K562 (cell line): ENCODE results near the gene ZNF584. TPM values are rescaled to one million over a fixed set of nuclear protein-coding genes. Genes with fewer than 3 reads are reported as not detected.

ENCODE experiments used
- ARID1B ChIP-seq: fragments of 450-650 bp; IDR thresholded peaks from 2 replicates; pipeline ENCODE4 v1.6.1; 2016; ENCODE audit warnings: antibody characterized with exemption, mild to moderate bottlenecking, inconsistent platforms
- ARID2 ChIP-seq: fragments of 450-650 bp; IDR thresholded peaks from 2 replicates; pipeline ENCODE4 v1.6.1; 2017; ENCODE audit warnings: antibody characterized with exemption, mild to moderate bottlenecking
- ASH1L ChIP-seq: fragments of 450-650 bp; IDR thresholded peaks from 2 replicates; pipeline ENCODE4 v1.6.1; 2018; ENCODE audit warnings: borderline replicate concordance, mild to moderate bottlenecking, low read depth; ENCODE audit not compliant: partially characterized antibody
- CBX1 ChIP-seq: sonication (generic); IDR thresholded peaks from 2 replicates; pipeline ENCODE4 v1.6.1; 2016; ENCODE audit warnings: antibody characterized with exemption, low read depth, mild to moderate bottlenecking
- DEAF1 ChIP-seq: fragments of 450-650 bp; formaldehyde crosslinking; IDR thresholded peaks from 2 replicates; pipeline ENCODE4 v1.4.0; 2020; ENCODE audit warnings: mild to moderate bottlenecking, moderate library complexity
- ELF1 ChIP-seq: fragments of 200-800 bp; sonication (Bioruptor generic); IDR thresholded peaks from 2 replicates; pipeline ENCODE4 v1.6.1; 2016; ENCODE audit warnings: missing genetic modification characterization, missing compliant biosample characterization
- EWSR1 ChIP-seq: fragments of 450-650 bp; IDR thresholded peaks from 2 replicates; pipeline ENCODE4 v1.6.1; 2018; ENCODE audit warnings: borderline replicate concordance, mild to moderate bottlenecking, low read depth, moderate library complexity; ENCODE audit not compliant: partially characterized antibody
- FIP1L1 ChIP-seq: fragments of 200-400 bp; formaldehyde crosslinking; IDR thresholded peaks from 2 replicates; pipeline ENCODE4 v1.6.1; 2018; ENCODE audit warnings: mild to moderate bottlenecking, low read depth, low read length; ENCODE audit not compliant: poor library complexity, severe bottlenecking
- HDAC6 ChIP-seq: IDR thresholded peaks from 2 replicates; pipeline ENCODE4 v1.6.1; 2012; ENCODE audit warnings: low read depth, mild to moderate bottlenecking, control low read depth, inconsistent platforms, low read length, moderate library complexity
- NEUROD1 ChIP-seq: fragments of 150-350 bp; IDR thresholded peaks from 2 replicates; pipeline ENCODE4 v1.6.1; 2014; ENCODE audit warnings: borderline replicate concordance, low read length, low read depth; ENCODE audit not compliant: partially characterized antibody
- NKRF ChIP-seq: fragments of 450-650 bp; IDR thresholded peaks from 2 replicates; pipeline ENCODE4 v1.6.1; 2016; ENCODE audit warnings: borderline replicate concordance
- NONO ChIP-seq, 2 experiments: fragments of 200-400 bp in 1 of 2; fragments of 450-650 bp in 1 of 2; formaldehyde crosslinking in 1 of 2; IDR thresholded peaks; 2 replicates each; pipeline ENCODE4 v1.6.1; 2017; ENCODE audit warnings: low read depth in 2 of 2, mild to moderate bottlenecking in 2 of 2, moderate library complexity in 2 of 2, low read length in 1 of 2
- TAF1 ChIP-seq: IDR thresholded peaks from 2 replicates; pipeline ENCODE4 v1.6.1; 2011; ENCODE audit warnings: mild to moderate bottlenecking, low read length, moderate library complexity; ENCODE audit not compliant: insufficient read depth, control insufficient read depth, severe bottlenecking; ENCODE audit errors: extremely low read depth
- THAP12 ChIP-seq: fragments of 250-450 bp; sonication (Bioruptor Pico); IDR thresholded peaks from 2 replicates; pipeline ENCODE4 v1.9.0; 2021; ENCODE audit warnings: mild to moderate bottlenecking, inconsistent platforms
- ZNF165 ChIP-seq: fragments of 250-450 bp; sonication (Bioruptor Pico); IDR thresholded peaks from 2 replicates; pipeline ENCODE4 v1.4.0; 2020; ENCODE audit warnings: borderline replicate concordance
- ZNF655 ChIP-seq: fragments of 250-450 bp; sonication (Bioruptor Pico); IDR thresholded peaks from 2 replicates; pipeline ENCODE4 v1.5.0; 2021
- polyA plus RNA-seq, 8 experiments: library from polyadenylated mRNA; depleted of rRNA in 4 of 8; stranded (reverse) in 5 of 8; unstranded in 3 of 8; fragments of >200 nt; fragmentation: Nextera tagmentation in 2 of 8; fragmentation: Illumina TruSeq in 1 of 8; extraction: Ambion mirVana in 2 of 8; extraction: Trizol in 1 of 8; gene quantifications; 2 replicates each; pipeline versions ENCODE4 v1.2.1 to v1.2.3, GENCODE V29; 2011 to 2014; ENCODE audit warnings: inconsistent platforms in 1 of 8, missing spikeins in 1 of 8
- total RNA-seq, 7 experiments: library from RNA; depleted of rRNA in 6 of 7; stranded (reverse); fragments of >200 nt in 6 of 7; fragmentation: Illumina TruSeq in 2 of 7; extraction: Trizol in 2 of 7; gene quantifications; 2 replicates each; pipeline versions ENCODE4 v1.2.1 to v1.2.3, GENCODE V29; 2011 to 2021; ENCODE audit warnings: low replicate concordance in 1 of 7
- TF ChIP-seq, protein P1 (sequence below): fragments of 250-450 bp; sonication (Bioruptor Pico); IDR thresholded peaks from 2 replicates; pipeline ENCODE4 v1.4.0; 2020

Gene ZNF584
- total and polyA plus RNA-seq, 9 of the 15 experiments (the other 6 are each of a cell fraction or from before 2014, with no cell fraction given), result 5.8 to 43.4 (median 24.6) TPM

DNA sequence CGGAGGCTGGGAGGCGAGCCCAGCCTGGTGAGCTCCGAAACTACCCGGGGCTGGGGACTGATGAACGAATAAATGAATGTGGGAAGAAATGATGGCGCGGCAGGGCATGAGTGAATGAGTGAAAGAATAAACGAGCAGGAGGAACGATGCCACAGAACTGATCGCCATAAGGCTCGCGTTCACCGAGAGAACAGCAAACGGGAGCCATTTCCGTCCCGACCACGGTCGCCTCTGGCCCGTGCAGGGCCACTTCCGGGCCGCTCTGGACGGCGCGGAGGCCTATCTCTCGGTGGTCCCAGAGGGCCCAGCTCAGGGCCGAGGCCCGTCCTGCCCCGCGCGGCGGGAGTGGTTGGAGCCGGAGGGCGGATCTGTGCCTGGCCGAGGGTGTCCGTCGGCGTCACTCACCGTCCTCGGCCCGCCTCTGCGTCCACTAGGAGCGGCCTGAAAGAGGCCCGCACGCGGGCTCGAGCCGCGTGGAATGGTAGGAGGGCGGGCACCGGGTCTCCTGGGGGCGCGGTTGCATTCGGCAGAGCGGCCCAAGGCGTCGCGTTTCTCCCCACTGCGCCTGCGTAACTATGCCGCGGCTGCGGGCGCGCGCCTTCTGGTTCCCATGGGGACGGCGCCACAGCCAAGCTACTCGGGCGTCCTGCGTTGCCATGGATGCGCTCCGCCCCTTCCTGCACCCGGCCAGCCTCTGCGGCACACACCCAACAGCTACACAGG lies 46.0 kb upstream of the ZNF584 start, which contains the start of gene ZNF497 (continued):
- TF ChIP-seq THAP12 (CRISPR knock-in tag) (peak; percentile 98), ARID1B (no peak), EWSR1 (no peak), NEUROD1 (peak; percentile 90), HDAC6 (no peak), ARID2 (no peak), ASH1L (no peak), CBX1 (peak; percentile 56; the same call in 1 of the 2 replicates), FIP1L1 (peak; percentile 70), TAF1 (peak; percentile 91), ELF1 (tag) (peak; percentile 95), NONO (IDR thresholded peaks at IDR 0.05; ENCODE audit: low read depth in 2 of 2, low read length in 1 of 2) (peak in 1 of 2 experiments; percentile 66; a peak in 1 of 4 replicates), NKRF (peak; percentile 98), ZNF655 (CRISPR knock-in tag) (no peak), ZNF165 (no peak; the same call in 1 of the 2 replicates), DEAF1 (CRISPR knock-in tag) (peak; percentile 9; the same call in 1 of the 2 replicates)
- TF ChIP-seq, protein P1, sequence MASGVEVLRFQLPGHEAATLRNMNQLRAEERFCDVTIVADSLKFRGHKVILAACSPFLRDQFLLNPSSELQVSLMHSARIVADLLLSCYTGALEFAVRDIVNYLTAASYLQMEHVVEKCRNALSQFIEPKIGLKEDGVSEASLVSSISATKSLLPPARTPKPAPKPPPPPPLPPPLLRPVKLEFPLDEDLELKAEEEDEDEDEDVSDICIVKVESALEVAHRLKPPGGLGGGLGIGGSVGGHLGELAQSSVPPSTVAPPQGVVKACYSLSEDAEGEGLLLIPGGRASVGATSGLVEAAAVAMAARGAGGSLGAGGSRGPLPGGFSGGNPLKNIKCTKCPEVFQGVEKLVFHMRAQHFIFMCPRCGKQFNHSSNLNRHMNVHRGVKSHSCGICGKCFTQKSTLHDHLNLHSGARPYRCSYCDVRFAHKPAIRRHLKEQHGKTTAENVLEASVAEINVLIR (CRISPR knock-in tag), result no peak
